ENCODE measurements around the gene THSD7A.

THSD7A gene

GRCh38 chr7:11541330-11541729, 290.7 kb downstream of the THSD7A start:
- TF ChIP-seq CTCF (IDR thresholded peaks at IDR 0.05; ENCODE audit: insufficient read depth, low read depth, low read length, missing control alignments) = no peak
- DNase-seq (ENCODE audit: low read depth) = no peak
- no peak overlapping the region for H3K4me3 ChIP-seq (ENCODE audit: low read length)

GRCh38 chr7:11540271-11540761, 291.7 kb downstream of the THSD7A start:
- no peak for TF ChIP-seq CTCF (IDR thresholded peaks at IDR 0.05; ENCODE audit: insufficient read depth, low read depth, low read length, missing control alignments)
- H3K4me3 ChIP-seq (ENCODE audit: low read length) = no peak overlapping the region
- DNase-seq (ENCODE audit: low read depth) = peak; percentile 46

GRCh38 chr7:11539853-11540252, 292.1 kb downstream of the THSD7A start:
- no peak for TF ChIP-seq CTCF (IDR thresholded peaks at IDR 0.05; ENCODE audit: insufficient read depth, low read depth, low read length, missing control alignments)
- DNase-seq (ENCODE audit: low read depth) = peak; percentile 17
- H3K4me3 ChIP-seq (ENCODE audit: low read length) = no peak overlapping the region

- H3K4me3 ChIP-seq (ENCODE audit: low read length) = no peak overlapping the region
- TF ChIP-seq CTCF (IDR thresholded peaks at IDR 0.05; ENCODE audit: insufficient read depth, low read depth, low read length, missing control alignments) = no peak
- DNase-seq (ENCODE audit: low read depth) = no peak
Measured at GRCh38 chr7:11538751-11539299, 293.2 kb downstream of the THSD7A start.

- H3K4me3 ChIP-seq (ENCODE audit: low read length) = no peak overlapping the region
- no peak for DNase-seq (ENCODE audit: low read depth)
- TF ChIP-seq CTCF (IDR thresholded peaks at IDR 0.05; ENCODE audit: insufficient read depth, low read depth, low read length, missing control alignments) = no peak
Measured at GRCh38 chr7:11533229-11533820, 298.7 kb downstream of the THSD7A start.

GRCh38 chr7:11529382-11529781, 302.6 kb downstream of the THSD7A start:
- TF ChIP-seq CTCF (IDR thresholded peaks at IDR 0.05; ENCODE audit: insufficient read depth, low read depth, low read length, missing control alignments) = no peak
- no peak overlapping the region for H3K4me3 ChIP-seq (ENCODE audit: low read length)

GRCh38 chr7:11527707-11528106, 304.3 kb downstream of the THSD7A start:
- H3K4me3 ChIP-seq (ENCODE audit: low read length) = no peak overlapping the region
- TF ChIP-seq CTCF (IDR thresholded peaks at IDR 0.05; ENCODE audit: insufficient read depth, low read depth, low read length, missing control alignments) = no peak
- no peak for DNase-seq (ENCODE audit: low read depth)

More at GRCh38 chr7:11529382-11529781, 302.6 kb downstream of the THSD7A start:
- DNase-seq (ENCODE audit: low read depth) = no peak
